WTC11 (cell line): ENCODE measurements around the gene ARVCF.

Experiments used
- CBFB ChIP-seq: sonication (generic); formaldehyde crosslinking; IDR thresholded peaks from 2 replicates; pipeline ENCODE4 v1.8.1; 2022; ENCODE audit warnings: mild to moderate bottlenecking, low read depth, missing genetic modification reagents
- E2F4 ChIP-seq: sonication (generic); formaldehyde crosslinking; IDR thresholded peaks from 2 replicates; pipeline ENCODE4 v1.8.1; 2022; ENCODE audit warnings: low read depth, mild to moderate bottlenecking, moderate library complexity, missing genetic modification reagents, borderline replicate concordance
- IRF1 ChIP-seq: sonication (generic); formaldehyde crosslinking; IDR thresholded peaks from 2 replicates; pipeline ENCODE4 v1.8.0; 2023; ENCODE audit warnings: missing genetic modification reagents
- NR1H2 ChIP-seq: sonication (generic); formaldehyde crosslinking; IDR thresholded peaks from 2 replicates; pipeline ENCODE4 v1.9.0; 2021; ENCODE audit warnings: mild to moderate bottlenecking, moderate library complexity, missing genetic modification reagents
- NR2C2 ChIP-seq: sonication (generic); formaldehyde crosslinking; IDR thresholded peaks from 2 replicates; pipeline ENCODE4 v1.8.0; 2022; ENCODE audit warnings: mild to moderate bottlenecking, missing genetic modification reagents
- NR3C1 ChIP-seq: sonication (generic); formaldehyde crosslinking; conservative IDR thresholded peaks from 2 replicates; pipeline ENCODE4 v1.8.1; 2023; ENCODE audit warnings: low read depth, mild to moderate bottlenecking, missing genetic modification reagents
- SP1 ChIP-seq: sonication (generic); formaldehyde crosslinking; conservative IDR thresholded peaks from 2 replicates; pipeline ENCODE4 v1.8.1; 2022; ENCODE audit warnings: missing genetic modification reagents
- TF ChIP-seq, protein P1 (sequence below): sonication (generic); formaldehyde crosslinking; IDR thresholded peaks from 2 replicates; pipeline ENCODE4 v1.8.1; 2023; ENCODE audit warnings: mild to moderate bottlenecking, missing genetic modification reagents, moderate library complexity
- TF ChIP-seq, protein P2 (sequence below): fragments of 250-450 bp; sonication (Bioruptor Pico); IDR thresholded peaks from 2 replicates; pipeline ENCODE4 v1.9.0; 2021; ENCODE audit warnings: mild to moderate bottlenecking
- TF ChIP-seq, protein P3 (sequence below): fragments of 200-600 bp; IDR thresholded peaks from 2 replicates; pipeline ENCODE4 v1.8.0; 2022; ENCODE audit warnings: antibody characterized with exemption

GRCh38 chr22:20038574-20038973 is 22.0 kb upstream of the ARVCF start:
- TF ChIP-seq, protein P1, sequence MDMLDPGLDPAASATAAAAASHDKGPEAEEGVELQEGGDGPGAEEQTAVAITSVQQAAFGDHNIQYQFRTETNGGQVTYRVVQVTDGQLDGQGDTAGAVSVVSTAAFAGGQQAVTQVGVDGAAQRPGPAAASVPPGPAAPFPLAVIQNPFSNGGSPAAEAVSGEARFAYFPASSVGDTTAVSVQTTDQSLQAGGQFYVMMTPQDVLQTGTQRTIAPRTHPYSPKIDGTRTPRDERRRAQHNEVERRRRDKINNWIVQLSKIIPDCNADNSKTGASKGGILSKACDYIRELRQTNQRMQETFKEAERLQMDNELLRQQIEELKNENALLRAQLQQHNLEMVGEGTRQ (CRISPR knock-in tag) = no peak
- TF ChIP-seq SP1 (no peak), NR1H2 (CRISPR knock-in tag) (no peak), IRF1 (no peak), NR2C2 (CRISPR knock-in tag) (no peak), NR3C1 (CRISPR knock-in tag) (no peak), E2F4 (CRISPR knock-in tag) (no peak), CBFB (CRISPR knock-in tag) (no peak)
- TF ChIP-seq, protein P2, sequence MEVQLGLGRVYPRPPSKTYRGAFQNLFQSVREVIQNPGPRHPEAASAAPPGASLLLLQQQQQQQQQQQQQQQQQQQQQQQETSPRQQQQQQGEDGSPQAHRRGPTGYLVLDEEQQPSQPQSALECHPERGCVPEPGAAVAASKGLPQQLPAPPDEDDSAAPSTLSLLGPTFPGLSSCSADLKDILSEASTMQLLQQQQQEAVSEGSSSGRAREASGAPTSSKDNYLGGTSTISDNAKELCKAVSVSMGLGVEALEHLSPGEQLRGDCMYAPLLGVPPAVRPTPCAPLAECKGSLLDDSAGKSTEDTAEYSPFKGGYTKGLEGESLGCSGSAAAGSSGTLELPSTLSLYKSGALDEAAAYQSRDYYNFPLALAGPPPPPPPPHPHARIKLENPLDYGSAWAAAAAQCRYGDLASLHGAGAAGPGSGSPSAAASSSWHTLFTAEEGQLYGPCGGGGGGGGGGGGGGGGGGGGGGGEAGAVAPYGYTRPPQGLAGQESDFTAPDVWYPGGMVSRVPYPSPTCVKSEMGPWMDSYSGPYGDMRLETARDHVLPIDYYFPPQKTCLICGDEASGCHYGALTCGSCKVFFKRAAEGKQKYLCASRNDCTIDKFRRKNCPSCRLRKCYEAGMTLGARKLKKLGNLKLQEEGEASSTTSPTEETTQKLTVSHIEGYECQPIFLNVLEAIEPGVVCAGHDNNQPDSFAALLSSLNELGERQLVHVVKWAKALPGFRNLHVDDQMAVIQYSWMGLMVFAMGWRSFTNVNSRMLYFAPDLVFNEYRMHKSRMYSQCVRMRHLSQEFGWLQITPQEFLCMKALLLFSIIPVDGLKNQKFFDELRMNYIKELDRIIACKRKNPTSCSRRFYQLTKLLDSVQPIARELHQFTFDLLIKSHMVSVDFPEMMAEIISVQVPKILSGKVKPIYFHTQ (CRISPR knock-in tag) = no peak
- TF ChIP-seq, protein P3, sequence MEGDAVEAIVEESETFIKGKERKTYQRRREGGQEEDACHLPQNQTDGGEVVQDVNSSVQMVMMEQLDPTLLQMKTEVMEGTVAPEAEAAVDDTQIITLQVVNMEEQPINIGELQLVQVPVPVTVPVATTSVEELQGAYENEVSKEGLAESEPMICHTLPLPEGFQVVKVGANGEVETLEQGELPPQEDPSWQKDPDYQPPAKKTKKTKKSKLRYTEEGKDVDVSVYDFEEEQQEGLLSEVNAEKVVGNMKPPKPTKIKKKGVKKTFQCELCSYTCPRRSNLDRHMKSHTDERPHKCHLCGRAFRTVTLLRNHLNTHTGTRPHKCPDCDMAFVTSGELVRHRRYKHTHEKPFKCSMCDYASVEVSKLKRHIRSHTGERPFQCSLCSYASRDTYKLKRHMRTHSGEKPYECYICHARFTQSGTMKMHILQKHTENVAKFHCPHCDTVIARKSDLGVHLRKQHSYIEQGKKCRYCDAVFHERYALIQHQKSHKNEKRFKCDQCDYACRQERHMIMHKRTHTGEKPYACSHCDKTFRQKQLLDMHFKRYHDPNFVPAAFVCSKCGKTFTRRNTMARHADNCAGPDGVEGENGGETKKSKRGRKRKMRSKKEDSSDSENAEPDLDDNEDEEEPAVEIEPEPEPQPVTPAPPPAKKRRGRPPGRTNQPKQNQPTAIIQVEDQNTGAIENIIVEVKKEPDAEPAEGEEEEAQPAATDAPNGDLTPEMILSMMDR = no peak
